HEK293 (cell line): ENCODE results near the gene PIK3C2B.
A peak's percentile ranks its signal among the peaks of the same experiment; 100 is the strongest.

Experiments used
- CTCF ChIA-PET: fragments of 350-600 bp; formaldehyde crosslinking; extraction: SDS; loops from one replicate; lab custom pipeline; 2021; ENCODE audit warnings: antibody characterized with exemption; lab: Yijun Ruan, JAX
- POLR2A ChIA-PET: fragments of 300-600 bp; formaldehyde crosslinking; extraction: SDS; loops from one replicate; lab custom pipeline; 2020; ENCODE audit warnings: antibody characterized with exemption, inconsistent platforms; lab: Yijun Ruan, JAX
- H3K27ac ChIP-seq: fragments of 200-500 bp; sonication (Bioruptor generic); 2 replicates; pipeline ENCODE4 v1.5.1; 2014; ENCODE audit warnings: low read depth, low read length, control low read depth, inconsistent platforms; ENCODE audit errors: extremely low read depth
- H3K36me3 ChIP-seq, 2 experiments: fragments of 200-500 bp in 1 of 2; sonication (Bioruptor generic) in 1 of 2; 1 replicate in 1 of 2; 2 replicates in 1 of 2; pipeline ENCODE4 v1.5.1; 2014 to 2017; ENCODE audit warnings: inconsistent platforms in 2 of 2, low read length in 2 of 2; ENCODE audit not compliant: control insufficient read depth in 2 of 2, insufficient read depth in 1 of 2
- H3K4me1 ChIP-seq: fragments of 200-500 bp; sonication (Bioruptor generic); 2 replicates; pipeline ENCODE4 v1.5.1; 2014; ENCODE audit warnings: mild to moderate bottlenecking, low read length, inconsistent platforms; ENCODE audit not compliant: control insufficient read depth, insufficient read depth
- H3K4me3 ChIP-seq: 2 replicates; pipeline ENCODE4 v1.5.1; 2011; ENCODE audit warnings: low read depth, mild to moderate bottlenecking, control low read depth, low read length, moderate library complexity
- H3K9me3 ChIP-seq: fragments of 200-500 bp; sonication (Bioruptor generic); 2 replicates; pipeline ENCODE4 v1.5.1; 2014; ENCODE audit warnings: low read depth, low read length, inconsistent platforms; ENCODE audit not compliant: control insufficient read depth, insufficient read depth
- HOXA7 ChIP-seq: sonication (generic); formaldehyde crosslinking; IDR thresholded peaks from 2 replicates; pipeline ENCODE4 v1.8.1; 2022; ENCODE audit warnings: missing genetic modification reagents, borderline replicate concordance
- KLF8 ChIP-seq: fragments of 450-650 bp; formaldehyde crosslinking; IDR thresholded peaks from 2 replicates; pipeline ENCODE4 v1.5.1; 2016; ENCODE audit warnings: missing biosample characterization, missing genetic modification characterization
- SALL2 ChIP-seq: fragments of 450-650 bp; formaldehyde crosslinking; IDR thresholded peaks from 2 replicates; pipeline ENCODE4 v1.5.0; 2017; ENCODE audit warnings: missing biosample characterization, mild to moderate bottlenecking, missing genetic modification characterization, borderline replicate concordance
- SP3 ChIP-seq: fragments of 450-650 bp; formaldehyde crosslinking; IDR thresholded peaks from 2 replicates; pipeline ENCODE4 v1.5.1; 2016; ENCODE audit warnings: missing biosample characterization, missing genetic modification characterization
- TRIM28 ChIP-seq: IDR thresholded peaks from 2 replicates; pipeline ENCODE4 v1.6.1; 2011; ENCODE audit warnings: low read length, control low read depth, borderline replicate concordance
- ZBTB21 ChIP-seq: fragments of 450-650 bp; formaldehyde crosslinking; IDR thresholded peaks from 2 replicates; pipeline ENCODE4 v1.5.1; 2017; ENCODE audit warnings: missing biosample characterization, missing genetic modification characterization
- ZIC2 ChIP-seq: fragments of 450-650 bp; formaldehyde crosslinking; IDR thresholded peaks from 2 replicates; pipeline ENCODE4 v1.5.1; 2016; ENCODE audit warnings: missing biosample characterization, missing genetic modification characterization
- ZNF10 ChIP-seq: fragments of 450-650 bp; formaldehyde crosslinking; IDR thresholded peaks from 2 replicates; pipeline ENCODE4 v1.5.1; 2017; ENCODE audit warnings: missing biosample characterization, missing genetic modification characterization
- ZNF155 ChIP-seq: fragments of 450-650 bp; formaldehyde crosslinking; IDR thresholded peaks from 2 replicates; pipeline ENCODE4 v1.5.1; 2016; ENCODE audit warnings: missing biosample characterization, missing genetic modification characterization
- ZNF169 ChIP-seq: fragments of 450-650 bp; formaldehyde crosslinking; IDR thresholded peaks from 2 replicates; pipeline ENCODE4 v1.5.1; 2016; ENCODE audit warnings: missing biosample characterization, missing genetic modification characterization
- ZNF211 ChIP-seq: fragments of 450-650 bp; formaldehyde crosslinking; IDR thresholded peaks from 2 replicates; pipeline ENCODE4 v1.5.1; 2016; ENCODE audit warnings: low read depth, missing biosample characterization, missing genetic modification characterization
- ZNF311 ChIP-seq: fragments of 450-650 bp; formaldehyde crosslinking; IDR thresholded peaks from 2 replicates; pipeline ENCODE4 v1.5.1; 2017; ENCODE audit warnings: missing biosample characterization, missing genetic modification characterization, borderline replicate concordance
- ZNF514 ChIP-seq: fragments of 450-650 bp; formaldehyde crosslinking; IDR thresholded peaks from 2 replicates; pipeline ENCODE4 v1.5.1; 2016; ENCODE audit warnings: missing biosample characterization, missing genetic modification characterization
- ZNF843 ChIP-seq: fragments of 450-650 bp; formaldehyde crosslinking; IDR thresholded peaks from 2 replicates; pipeline ENCODE4 v1.5.1; 2016; ENCODE audit warnings: missing biosample characterization, missing genetic modification characterization
- ZSCAN16 ChIP-seq: fragments of 450-650 bp; formaldehyde crosslinking; IDR thresholded peaks from 2 replicates; pipeline ENCODE4 v1.5.1; 2016; ENCODE audit warnings: missing biosample characterization, missing genetic modification characterization
- TF ChIP-seq, protein P1 (sequence below): fragments of 450-650 bp; formaldehyde crosslinking; IDR thresholded peaks from 2 replicates; pipeline ENCODE4 v1.5.1; 2016; ENCODE audit warnings: missing biosample characterization, missing genetic modification characterization
- TF ChIP-seq, protein P2 (sequence below): fragments of 450-650 bp; formaldehyde crosslinking; IDR thresholded peaks from 2 replicates; pipeline ENCODE4 v1.5.1; 2016; ENCODE audit warnings: missing biosample characterization, missing genetic modification characterization
- TF ChIP-seq, protein P3 (sequence below): fragments of 450-650 bp; formaldehyde crosslinking; IDR thresholded peaks from 2 replicates; pipeline ENCODE4 v1.5.1; 2016; ENCODE audit warnings: missing biosample characterization, missing genetic modification characterization
- TF ChIP-seq, protein P4 (sequence below): fragments of 450-650 bp; formaldehyde crosslinking; IDR thresholded peaks from 2 replicates; pipeline ENCODE4 v1.5.1; 2017; ENCODE audit warnings: missing biosample characterization, missing genetic modification characterization
- TF ChIP-seq, protein P5 (sequence below): fragments of 450-650 bp; formaldehyde crosslinking; IDR thresholded peaks from 2 replicates; pipeline ENCODE4 v1.5.1; 2016; ENCODE audit warnings: missing biosample characterization, missing genetic modification characterization
- TF ChIP-seq, protein P6 (sequence below): fragments of 450-650 bp; formaldehyde crosslinking; IDR thresholded peaks from 2 replicates; pipeline ENCODE4 v1.5.1; 2016; ENCODE audit warnings: missing biosample characterization, missing genetic modification characterization
- TF ChIP-seq, protein P7 (sequence below): fragments of 450-650 bp; formaldehyde crosslinking; IDR thresholded peaks from 2 replicates; pipeline ENCODE4 v1.5.1; 2016; ENCODE audit warnings: missing biosample characterization, missing genetic modification characterization

PIK3C2B gene

DNA sequence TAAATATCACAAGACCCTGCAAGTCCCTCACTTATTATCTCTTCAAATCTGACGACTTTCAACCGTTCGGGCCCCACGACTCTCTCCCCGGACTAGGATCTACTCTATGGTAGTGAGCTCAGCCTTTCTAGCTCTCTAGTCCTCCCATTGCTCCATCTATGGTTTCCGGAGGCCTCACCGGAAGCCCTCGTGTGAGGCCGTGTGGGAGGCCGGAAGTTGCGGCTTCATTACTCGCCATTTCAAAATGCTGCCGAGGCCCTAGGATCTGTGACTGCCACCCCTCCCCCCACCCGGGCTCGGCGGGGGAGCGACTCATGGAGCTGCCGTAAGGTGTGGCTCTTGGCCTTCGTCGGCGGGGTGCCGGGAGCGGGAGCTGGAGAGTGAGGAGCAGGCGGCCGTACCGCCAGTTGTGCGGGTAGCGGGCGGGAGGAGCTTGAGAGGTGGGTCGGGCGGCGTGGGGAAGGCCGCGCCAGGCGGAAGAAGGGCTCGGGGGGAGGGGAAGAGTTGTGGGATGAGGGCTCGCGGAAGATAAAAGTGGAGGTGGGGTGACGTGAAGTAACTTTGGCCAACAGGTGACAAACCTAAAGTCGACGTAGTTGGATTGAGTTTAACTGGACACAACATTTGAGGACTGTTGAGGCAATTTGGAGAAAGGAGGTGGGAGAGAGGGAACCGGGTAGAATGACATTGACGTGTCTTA, 21.7 kb upstream of the PIK3C2B start, which contains the start of gene MDM4 (continued):
- TF ChIP-seq, protein P1, sequence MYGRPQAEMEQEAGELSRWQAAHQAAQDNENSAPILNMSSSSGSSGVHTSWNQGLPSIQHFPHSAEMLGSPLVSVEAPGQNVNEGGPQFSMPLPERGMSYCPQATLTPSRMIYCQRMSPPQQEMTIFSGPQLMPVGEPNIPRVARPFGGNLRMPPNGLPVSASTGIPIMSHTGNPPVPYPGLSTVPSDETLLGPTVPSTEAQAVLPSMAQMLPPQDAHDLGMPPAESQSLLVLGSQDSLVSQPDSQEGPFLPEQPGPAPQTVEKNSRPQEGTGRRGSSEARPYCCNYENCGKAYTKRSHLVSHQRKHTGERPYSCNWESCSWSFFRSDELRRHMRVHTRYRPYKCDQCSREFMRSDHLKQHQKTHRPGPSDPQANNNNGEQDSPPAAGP (tag by site-specific recombination), result peak; percentile 89; the same call in 1 of the 2 replicates
- TF ChIP-seq HOXA7, result no peak
- TF ChIP-seq, protein P2, sequence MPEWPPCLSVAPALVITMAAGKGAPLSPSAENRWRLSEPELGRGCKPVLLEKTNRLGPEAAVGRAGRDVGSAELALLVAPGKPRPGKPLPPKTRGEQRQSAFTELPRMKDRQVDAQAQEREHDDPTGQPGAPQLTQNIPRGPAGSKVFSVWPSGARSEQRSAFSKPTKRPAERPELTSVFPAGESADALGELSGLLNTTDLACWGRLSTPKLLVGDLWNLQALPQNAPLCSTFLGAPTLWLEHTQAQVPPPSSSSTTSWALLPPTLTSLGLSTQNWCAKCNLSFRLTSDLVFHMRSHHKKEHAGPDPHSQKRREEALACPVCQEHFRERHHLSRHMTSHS (tag by site-specific recombination), result no peak
- TF ChIP-seq, protein P3, sequence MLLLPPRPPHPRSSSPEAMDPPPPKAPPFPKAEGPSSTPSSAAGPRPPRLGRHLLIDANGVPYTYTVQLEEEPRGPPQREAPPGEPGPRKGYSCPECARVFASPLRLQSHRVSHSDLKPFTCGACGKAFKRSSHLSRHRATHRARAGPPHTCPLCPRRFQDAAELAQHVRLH (tag by site-specific recombination), result peak; percentile 73
- TF ChIP-seq ZIC2 (tag by site-specific recombination), result peak; percentile 98
- TF ChIP-seq, all 188 proteins: peak for 93

DNA sequence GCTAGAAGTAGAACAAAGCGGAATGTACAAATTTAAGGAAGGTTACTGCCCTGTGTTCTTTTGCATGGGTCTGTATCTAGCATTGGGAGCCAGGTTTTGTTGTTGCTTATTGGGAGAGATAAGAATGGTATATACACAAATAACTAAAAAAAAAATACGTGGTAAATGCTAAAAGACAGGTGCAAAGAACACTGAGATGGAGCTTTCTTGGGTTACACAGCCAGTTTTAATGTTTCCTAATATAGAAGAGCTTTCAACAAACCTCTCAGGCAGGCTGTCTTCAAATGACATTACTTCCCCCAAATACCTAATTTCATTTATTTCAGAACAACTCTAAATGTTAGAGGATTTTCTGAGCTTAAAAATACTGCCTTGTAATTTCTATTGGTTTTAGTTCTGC, 20.2 kb upstream of the PIK3C2B start:
- peaks cover 4 to 22% of the 10 kb centered on the region in 2 experiments; a peak in 2 of 3 replicates for H3K36me3 ChIP-seq
- no peak for TF ChIP-seq ZNF311 (tag by site-specific recombination)
- TF ChIP-seq, protein P4, sequence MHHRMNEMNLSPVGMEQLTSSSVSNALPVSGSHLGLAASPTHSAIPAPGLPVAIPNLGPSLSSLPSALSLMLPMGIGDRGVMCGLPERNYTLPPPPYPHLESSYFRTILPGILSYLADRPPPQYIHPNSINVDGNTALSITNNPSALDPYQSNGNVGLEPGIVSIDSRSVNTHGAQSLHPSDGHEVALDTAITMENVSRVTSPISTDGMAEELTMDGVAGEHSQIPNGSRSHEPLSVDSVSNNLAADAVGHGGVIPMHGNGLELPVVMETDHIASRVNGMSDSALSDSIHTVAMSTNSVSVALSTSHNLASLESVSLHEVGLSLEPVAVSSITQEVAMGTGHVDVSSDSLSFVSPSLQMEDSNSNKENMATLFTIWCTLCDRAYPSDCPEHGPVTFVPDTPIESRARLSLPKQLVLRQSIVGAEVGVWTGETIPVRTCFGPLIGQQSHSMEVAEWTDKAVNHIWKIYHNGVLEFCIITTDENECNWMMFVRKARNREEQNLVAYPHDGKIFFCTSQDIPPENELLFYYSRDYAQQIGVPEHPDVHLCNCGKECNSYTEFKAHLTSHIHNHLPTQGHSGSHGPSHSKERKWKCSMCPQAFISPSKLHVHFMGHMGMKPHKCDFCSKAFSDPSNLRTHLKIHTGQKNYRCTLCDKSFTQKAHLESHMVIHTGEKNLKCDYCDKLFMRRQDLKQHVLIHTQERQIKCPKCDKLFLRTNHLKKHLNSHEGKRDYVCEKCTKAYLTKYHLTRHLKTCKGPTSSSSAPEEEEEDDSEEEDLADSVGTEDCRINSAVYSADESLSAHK, result no peak
- TF ChIP-seq ZNF169 (tag by site-specific recombination), result no peak
- TF ChIP-seq TRIM28, result no peak
- no peak for TF ChIP-seq ZBTB21 (tag by site-specific recombination)
- TF ChIP-seq ZNF843 (tag by site-specific recombination), result no peak
- no peak for TF ChIP-seq KLF8 (tag by site-specific recombination)
- TF ChIP-seq, protein P5, sequence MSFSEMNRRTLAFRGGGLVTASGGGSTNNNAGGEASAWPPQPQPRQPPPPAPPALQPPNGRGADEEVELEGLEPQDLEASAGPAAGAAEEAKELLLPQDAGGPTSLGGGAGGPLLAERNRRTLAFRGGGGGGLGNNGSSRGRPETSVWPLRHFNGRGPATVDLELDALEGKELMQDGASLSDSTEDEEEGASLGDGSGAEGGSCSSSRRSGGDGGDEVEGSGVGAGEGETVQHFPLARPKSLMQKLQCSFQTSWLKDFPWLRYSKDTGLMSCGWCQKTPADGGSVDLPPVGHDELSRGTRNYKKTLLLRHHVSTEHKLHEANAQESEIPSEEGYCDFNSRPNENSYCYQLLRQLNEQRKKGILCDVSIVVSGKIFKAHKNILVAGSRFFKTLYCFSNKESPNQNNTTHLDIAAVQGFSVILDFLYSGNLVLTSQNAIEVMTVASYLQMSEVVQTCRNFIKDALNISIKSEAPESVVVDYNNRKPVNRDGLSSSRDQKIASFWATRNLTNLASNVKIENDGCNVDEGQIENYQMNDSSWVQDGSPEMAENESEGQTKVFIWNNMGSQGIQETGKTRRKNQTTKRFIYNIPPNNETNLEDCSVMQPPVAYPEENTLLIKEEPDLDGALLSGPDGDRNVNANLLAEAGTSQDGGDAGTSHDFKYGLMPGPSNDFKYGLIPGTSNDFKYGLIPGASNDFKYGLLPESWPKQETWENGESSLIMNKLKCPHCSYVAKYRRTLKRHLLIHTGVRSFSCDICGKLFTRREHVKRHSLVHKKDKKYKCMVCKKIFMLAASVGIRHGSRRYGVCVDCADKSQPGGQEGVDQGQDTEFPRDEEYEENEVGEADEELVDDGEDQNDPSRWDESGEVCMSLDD (tag by site-specific recombination), result no peak
- TF ChIP-seq, protein P6, sequence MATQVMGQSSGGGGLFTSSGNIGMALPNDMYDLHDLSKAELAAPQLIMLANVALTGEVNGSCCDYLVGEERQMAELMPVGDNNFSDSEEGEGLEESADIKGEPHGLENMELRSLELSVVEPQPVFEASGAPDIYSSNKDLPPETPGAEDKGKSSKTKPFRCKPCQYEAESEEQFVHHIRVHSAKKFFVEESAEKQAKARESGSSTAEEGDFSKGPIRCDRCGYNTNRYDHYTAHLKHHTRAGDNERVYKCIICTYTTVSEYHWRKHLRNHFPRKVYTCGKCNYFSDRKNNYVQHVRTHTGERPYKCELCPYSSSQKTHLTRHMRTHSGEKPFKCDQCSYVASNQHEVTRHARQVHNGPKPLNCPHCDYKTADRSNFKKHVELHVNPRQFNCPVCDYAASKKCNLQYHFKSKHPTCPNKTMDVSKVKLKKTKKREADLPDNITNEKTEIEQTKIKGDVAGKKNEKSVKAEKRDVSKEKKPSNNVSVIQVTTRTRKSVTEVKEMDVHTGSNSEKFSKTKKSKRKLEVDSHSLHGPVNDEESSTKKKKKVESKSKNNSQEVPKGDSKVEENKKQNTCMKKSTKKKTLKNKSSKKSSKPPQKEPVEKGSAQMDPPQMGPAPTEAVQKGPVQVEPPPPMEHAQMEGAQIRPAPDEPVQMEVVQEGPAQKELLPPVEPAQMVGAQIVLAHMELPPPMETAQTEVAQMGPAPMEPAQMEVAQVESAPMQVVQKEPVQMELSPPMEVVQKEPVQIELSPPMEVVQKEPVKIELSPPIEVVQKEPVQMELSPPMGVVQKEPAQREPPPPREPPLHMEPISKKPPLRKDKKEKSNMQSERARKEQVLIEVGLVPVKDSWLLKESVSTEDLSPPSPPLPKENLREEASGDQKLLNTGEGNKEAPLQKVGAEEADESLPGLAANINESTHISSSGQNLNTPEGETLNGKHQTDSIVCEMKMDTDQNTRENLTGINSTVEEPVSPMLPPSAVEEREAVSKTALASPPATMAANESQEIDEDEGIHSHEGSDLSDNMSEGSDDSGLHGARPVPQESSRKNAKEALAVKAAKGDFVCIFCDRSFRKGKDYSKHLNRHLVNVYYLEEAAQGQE (tag by site-specific recombination), result no peak
- TF ChIP-seq ZNF514 (tag by site-specific recombination), result no peak
- TF ChIP-seq ZNF10 (tag by site-specific recombination), result no peak
- TF ChIP-seq ZSCAN16 (tag by site-specific recombination), result no peak
- TF ChIP-seq, protein P7, sequence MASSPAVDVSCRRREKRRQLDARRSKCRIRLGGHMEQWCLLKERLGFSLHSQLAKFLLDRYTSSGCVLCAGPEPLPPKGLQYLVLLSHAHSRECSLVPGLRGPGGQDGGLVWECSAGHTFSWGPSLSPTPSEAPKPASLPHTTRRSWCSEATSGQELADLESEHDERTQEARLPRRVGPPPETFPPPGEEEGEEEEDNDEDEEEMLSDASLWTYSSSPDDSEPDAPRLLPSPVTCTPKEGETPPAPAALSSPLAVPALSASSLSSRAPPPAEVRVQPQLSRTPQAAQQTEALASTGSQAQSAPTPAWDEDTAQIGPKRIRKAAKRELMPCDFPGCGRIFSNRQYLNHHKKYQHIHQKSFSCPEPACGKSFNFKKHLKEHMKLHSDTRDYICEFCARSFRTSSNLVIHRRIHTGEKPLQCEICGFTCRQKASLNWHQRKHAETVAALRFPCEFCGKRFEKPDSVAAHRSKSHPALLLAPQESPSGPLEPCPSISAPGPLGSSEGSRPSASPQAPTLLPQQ (tag by site-specific recombination), result no peak
- no peak for TF ChIP-seq SALL2
- TF ChIP-seq SP3 (tag by site-specific recombination), result no peak
- no peak for TF ChIP-seq ZNF211
- TF ChIP-seq ZNF155 (tag by site-specific recombination), result no peak
- POLR2A ChIA-PET, result interaction anchor here (3.9 kb wide), 1 partner anchor 8 kb away, joined by 64 read pairs; no protein-coding TSS in a partner anchor
- CTCF ChIA-PET, result interaction anchor here (0.6 to 3.6 kb wide), 7 partner anchors 8 to 1397 kb away, joined by 3 to 16 read pairs (median 4); no protein-coding TSS in a partner anchor
- H3K9me3 ChIP-seq, result no peaks in the 10 kb centered on the region
- no peaks in the 10 kb centered on the region for H3K4me1 ChIP-seq
- H3K4me3 ChIP-seq, result no peak overlapping the region
- H3K27ac ChIP-seq, result no peak overlapping the region
